ENCODE data around the gene ACOX3.

DNA sequence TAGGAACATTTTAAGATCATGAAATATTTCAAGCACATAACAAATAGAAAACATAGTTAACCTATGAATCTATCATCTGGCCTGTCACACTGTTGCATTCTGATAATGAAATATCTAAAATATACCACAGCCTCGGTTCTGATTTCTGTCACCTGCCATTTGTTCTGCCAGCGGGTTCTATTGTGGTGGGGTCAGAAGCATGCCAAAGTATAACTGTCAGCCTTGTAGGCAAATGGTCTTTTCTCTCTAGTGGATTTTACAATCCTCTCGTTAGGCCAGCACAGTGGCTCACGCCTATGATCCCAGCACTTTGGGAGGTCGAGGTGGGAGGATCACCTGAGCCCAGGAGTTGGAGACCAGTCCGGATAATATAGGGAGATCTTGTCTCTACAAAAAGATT, 123.0 kb downstream of the ACOX3 start:
- TF ChIP-seq POLR2A (IDR thresholded peaks at IDR 0.05): no peak
- TF ChIP-seq, protein P1, sequence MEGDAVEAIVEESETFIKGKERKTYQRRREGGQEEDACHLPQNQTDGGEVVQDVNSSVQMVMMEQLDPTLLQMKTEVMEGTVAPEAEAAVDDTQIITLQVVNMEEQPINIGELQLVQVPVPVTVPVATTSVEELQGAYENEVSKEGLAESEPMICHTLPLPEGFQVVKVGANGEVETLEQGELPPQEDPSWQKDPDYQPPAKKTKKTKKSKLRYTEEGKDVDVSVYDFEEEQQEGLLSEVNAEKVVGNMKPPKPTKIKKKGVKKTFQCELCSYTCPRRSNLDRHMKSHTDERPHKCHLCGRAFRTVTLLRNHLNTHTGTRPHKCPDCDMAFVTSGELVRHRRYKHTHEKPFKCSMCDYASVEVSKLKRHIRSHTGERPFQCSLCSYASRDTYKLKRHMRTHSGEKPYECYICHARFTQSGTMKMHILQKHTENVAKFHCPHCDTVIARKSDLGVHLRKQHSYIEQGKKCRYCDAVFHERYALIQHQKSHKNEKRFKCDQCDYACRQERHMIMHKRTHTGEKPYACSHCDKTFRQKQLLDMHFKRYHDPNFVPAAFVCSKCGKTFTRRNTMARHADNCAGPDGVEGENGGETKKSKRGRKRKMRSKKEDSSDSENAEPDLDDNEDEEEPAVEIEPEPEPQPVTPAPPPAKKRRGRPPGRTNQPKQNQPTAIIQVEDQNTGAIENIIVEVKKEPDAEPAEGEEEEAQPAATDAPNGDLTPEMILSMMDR (IDR thresholded peaks at IDR 0.05): no peak
